Subcutaneous abdominal adipose tissue (tissue), 5 donors: ENCODE results near the gene TMPRSS11B.
"Not testable (repeated sequence)": the region's sequence is repeated elsewhere in the genome, so short reads cannot be mapped to it uniquely, and the experiment has no call there.

Experiments used
- H3K27ac ChIP-seq: one replicate; pipeline ENCODE4 v1.7.0; 2013; ENCODE audit warnings: low read depth, mild to moderate bottlenecking, inconsistent platforms, low read length, moderate library complexity
- H3K27me3 ChIP-seq, 5 donors: one replicate each; pipeline ENCODE4 v1.7.0; 2013; ENCODE audit warnings: low read length in 5 of 5, inconsistent platforms in 1 of 5; ENCODE audit not compliant: control insufficient read depth in 5 of 5, insufficient read depth in 4 of 5
- H3K36me3 ChIP-seq, 5 donors: one replicate each; pipeline ENCODE4 v1.7.0; 2013; ENCODE audit warnings: low read length in 5 of 5; ENCODE audit not compliant: control insufficient read depth in 5 of 5, insufficient read depth in 5 of 5
- H3K4me1 ChIP-seq, 5 donors: one replicate each; pipeline ENCODE4 v1.7.0; 2013; ENCODE audit warnings: low read length in 5 of 5, mild to moderate bottlenecking in 3 of 5, moderate library complexity in 1 of 5; ENCODE audit not compliant: control insufficient read depth in 5 of 5, insufficient read depth in 5 of 5
- H3K4me3 ChIP-seq, 5 donors: one replicate each; pipeline ENCODE4 v1.7.0; 2013; ENCODE audit warnings: low read length in 5 of 5, low read depth in 1 of 5
- H3K9ac ChIP-seq, 5 donors: one replicate each; pipeline ENCODE4 v1.7.0; 2013; ENCODE audit warnings: low read length in 5 of 5, mild to moderate bottlenecking in 4 of 5, moderate library complexity in 3 of 5
- H3K9me3 ChIP-seq, 5 donors: one replicate each; pipeline ENCODE4 v1.7.0; 2013; ENCODE audit warnings: low read length in 5 of 5; ENCODE audit not compliant: control insufficient read depth in 5 of 5
- donor health status: healthy.
- donor health status: healthy.
- donor health status: healthy.
- donor health status: healthy.
- donor health status: healthy.

Gene TMPRSS11B, protein sequence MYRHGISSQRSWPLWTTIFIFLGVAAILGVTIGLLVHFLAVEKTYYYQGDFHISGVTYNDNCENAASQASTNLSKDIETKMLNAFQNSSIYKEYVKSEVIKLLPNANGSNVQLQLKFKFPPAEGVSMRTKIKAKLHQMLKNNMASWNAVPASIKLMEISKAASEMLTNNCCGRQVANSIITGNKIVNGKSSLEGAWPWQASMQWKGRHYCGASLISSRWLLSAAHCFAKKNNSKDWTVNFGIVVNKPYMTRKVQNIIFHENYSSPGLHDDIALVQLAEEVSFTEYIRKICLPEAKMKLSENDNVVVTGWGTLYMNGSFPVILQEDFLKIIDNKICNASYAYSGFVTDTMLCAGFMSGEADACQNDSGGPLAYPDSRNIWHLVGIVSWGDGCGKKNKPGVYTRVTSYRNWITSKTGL

DNA sequence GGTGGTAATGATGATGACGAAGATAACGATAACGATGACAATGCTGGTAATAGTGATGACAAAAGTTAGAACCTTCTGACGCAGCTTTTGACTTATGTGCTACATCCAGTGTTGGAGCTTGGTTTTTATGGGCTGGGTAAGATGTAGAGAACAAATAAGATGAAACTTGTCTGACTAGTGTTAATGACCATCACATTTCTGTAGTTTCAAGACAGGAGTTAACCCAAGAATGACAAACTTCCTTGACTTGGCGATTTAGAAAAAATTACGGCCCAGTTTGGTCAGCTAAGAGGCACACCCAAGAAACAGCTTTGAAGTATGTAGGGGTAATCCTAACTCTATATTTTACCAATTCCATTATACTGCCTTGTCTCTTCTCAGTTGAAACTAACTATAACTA, at the start of gene TMPRSS11B:
Gene TMPRSS11B (minus strand): TSS at position 101 of the 400 bp plus-strand sequence. CDS start 136 bp downstream, outside the sequence.
- Histone ChIP-seq H3K27ac (no peak within 1 kb of the TSS), H3K9ac (no peak within 1 kb of the TSS), H3K4me1 (no peaks in the 10 kb centered on the region), H3K36me3 (no peaks in the 10 kb centered on the region), H3K27me3 (no peaks in the 10 kb centered on the region), H3K4me3 (no peak within 1 kb of the TSS), H3K9me3 (no peaks in the 10 kb centered on the region)

DNA sequence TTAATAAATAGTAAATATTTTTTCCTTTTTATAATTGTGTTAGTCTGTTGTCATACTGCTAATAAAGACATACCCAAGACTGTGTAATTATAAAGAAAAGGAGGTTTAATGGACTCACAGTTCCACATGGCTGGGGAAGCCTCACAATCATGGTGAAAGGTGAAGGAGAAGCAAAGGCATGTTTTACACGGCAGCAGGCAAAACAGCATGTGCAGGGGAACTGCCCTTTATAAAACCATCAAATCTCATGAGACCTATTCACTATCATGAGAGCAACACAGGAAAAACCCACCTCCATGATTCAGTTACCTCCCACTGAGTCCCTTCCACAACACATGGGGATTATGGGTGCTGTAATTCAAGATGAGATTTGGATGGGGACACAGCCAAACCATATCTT, 45.8 kb upstream of the TMPRSS11B start:
- Histone ChIP-seq H3K4me1 (no peaks in the 10 kb centered on the region), H3K9ac (no peak overlapping the region), H3K27me3 (no peaks in the 10 kb centered on the region), H3K27ac (no peak overlapping the region), H3K36me3 (no peaks in the 10 kb centered on the region), H3K4me3 (no peak overlapping the region), H3K9me3 (no peaks in the 10 kb centered on the region)

DNA sequence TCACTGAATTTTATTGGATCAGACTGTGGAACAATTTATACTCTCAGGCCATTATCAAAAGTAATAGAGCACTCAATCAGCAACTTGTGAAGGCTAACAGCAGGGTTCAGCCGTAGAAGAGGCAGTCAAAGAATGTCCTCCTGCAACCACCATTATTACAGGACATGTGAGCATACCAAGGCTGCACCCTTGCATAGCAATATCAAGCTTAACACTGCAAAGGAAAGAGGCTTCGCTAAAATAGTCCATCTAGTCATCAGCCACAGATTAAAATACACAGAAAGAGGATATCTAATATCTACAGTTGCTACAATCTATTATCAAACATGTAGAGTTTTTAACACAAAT, 42.9 kb upstream of the TMPRSS11B start:
- H3K27me3 ChIP-seq, result no peaks in the 10 kb centered on the region
- no peaks in the 10 kb centered on the region for H3K9me3 ChIP-seq
- H3K27ac ChIP-seq, result no peak overlapping the region
- no peak overlapping the region for H3K4me3 ChIP-seq
- H3K4me1 ChIP-seq, result no peaks in the 10 kb centered on the region
- no peak overlapping the region for H3K9ac ChIP-seq
- no peaks in the 10 kb centered on the region for H3K36me3 ChIP-seq

DNA sequence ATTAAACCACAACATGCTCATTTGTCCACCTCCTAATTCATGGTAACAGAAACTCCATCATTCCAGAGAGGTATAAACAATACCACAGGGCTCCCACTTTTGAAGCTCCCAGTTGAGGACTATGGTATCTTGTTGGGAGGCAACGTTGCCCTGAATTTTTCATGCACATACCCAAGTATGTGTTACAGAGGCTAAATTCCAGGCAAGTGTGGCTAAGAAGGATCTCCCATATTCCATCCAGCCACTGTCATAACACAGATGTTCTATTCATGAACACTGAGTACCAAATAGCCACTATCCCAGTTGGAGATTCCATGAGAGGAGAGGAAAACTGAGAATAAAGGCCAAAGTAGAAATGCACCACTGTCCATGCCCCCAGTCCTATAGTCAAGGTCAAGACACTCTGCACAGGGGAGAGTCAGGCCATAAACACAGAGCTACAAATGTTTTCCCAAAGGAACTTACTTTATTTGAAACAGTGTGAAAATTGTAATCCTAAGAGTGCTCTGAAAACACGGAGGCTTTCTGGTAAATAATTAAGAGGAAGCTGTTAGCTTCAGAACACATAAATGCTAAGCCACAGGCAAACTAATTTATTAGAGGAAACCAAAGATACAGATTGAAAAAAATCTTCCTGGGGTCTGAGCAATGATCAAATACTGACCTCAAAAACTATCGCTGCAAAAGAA, 42.4 kb upstream of the TMPRSS11B start:
- H3K9me3 ChIP-seq, result no peaks in the 10 kb centered on the region

DNA sequence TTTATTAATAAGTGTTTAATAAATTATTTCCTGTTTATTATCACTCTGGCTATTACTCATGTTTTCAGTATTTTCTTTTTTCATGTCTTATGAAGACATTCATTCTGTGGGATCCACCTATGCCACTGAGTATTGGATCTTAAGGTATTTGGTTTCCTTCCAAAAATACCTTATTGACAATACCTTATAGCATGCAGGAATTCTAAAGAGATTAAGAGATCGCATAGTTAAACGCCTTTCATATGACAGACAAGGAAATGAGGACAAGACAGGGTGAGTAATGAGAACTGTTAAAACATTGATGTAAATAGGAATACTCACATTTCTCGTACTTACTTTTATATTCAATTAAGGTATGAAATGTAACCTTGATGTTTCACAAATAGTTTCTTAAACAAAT, 38.2 kb upstream of the TMPRSS11B start:
- Histone ChIP-seq H3K27ac (no peak overlapping the region), H3K9ac (no peak overlapping the region), H3K4me3 (no peak overlapping the region), H3K9me3 (no peaks in the 10 kb centered on the region), H3K4me1 (no peaks in the 10 kb centered on the region), H3K27me3 (no peaks in the 10 kb centered on the region), H3K36me3 (no peaks in the 10 kb centered on the region)

More for the DNA sequence above, 42.4 kb upstream of the TMPRSS11B start:
- H3K27me3 ChIP-seq, result no peaks in the 10 kb centered on the region
- no peak overlapping the region for H3K27ac ChIP-seq
- H3K36me3 ChIP-seq, result no peaks in the 10 kb centered on the region
- no peak overlapping the region for H3K9ac ChIP-seq
- no peak overlapping the region for H3K4me3 ChIP-seq
- no peaks in the 10 kb centered on the region for H3K4me1 ChIP-seq

DNA sequence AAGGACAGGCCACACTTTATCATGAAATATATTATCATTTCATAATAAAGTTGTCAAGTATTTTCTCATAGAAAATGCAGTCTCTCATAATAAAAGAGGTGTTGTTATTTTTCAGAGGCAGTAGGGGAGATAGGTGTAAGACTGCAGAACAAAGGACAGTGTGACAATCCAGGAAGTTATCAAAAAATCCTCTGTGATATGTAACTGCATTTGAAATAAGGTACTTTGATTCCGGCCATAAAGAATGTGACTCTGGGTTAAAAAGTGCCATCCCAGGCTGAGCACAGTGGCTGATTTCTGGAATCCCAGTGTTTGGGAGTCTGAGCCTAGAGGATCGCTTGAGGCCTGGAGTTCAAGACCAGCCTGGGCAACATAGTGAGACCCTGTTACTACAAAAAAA, 37.6 kb upstream of the TMPRSS11B start:
- no peaks in the 10 kb centered on the region for H3K27me3 ChIP-seq
- H3K4me1 ChIP-seq, result no peaks in the 10 kb centered on the region
- H3K27ac ChIP-seq, result no peak overlapping the region
- no peak overlapping the region for H3K4me3 ChIP-seq
- no peaks in the 10 kb centered on the region for H3K36me3 ChIP-seq
- H3K9ac ChIP-seq, result no peak overlapping the region
- no peaks in the 10 kb centered on the region for H3K9me3 ChIP-seq

DNA sequence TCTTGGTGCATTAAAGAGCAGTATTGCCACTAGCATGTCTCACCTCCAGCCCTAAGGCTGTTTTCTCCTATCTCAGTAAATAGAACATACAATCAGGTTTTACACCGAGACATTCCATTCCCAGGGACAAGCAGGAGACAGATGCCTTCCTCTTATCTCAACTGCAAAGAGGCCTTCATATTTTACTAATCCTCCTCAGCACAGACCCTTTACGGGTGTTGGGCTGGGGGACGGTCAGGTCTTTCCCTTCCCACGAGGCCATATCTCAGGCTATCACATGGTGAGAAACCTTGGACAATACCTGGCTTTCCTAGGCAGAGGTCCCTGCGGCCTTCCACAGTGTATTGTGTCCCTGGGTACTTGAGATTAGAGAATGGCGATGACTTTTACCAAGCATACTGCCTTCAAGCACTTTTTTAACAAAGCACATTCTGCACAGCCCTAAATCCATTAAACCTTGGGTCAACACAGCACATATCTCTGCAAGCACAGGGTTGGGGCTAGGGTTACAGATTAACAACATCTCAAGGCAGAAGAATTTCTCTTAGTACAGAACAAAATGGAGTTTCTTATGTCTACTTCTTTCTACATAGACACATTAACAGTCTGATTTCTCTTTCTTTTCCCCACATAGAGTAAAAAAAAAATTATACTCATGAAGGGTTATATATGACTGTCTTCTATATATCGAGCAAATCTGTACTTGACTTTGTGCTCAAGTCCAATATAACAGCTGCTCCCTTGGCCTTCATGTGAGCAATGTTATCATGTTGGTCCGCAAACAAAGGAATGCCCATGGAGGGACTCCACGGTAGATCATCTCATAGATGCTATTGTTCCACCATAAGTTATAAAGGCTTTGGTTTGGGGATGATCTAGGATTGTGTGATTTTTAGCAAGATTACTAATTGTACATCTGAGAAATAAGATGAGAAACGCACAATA, 36.6 kb upstream of the TMPRSS11B start:
- not testable (repeated sequence) for H3K36me3 ChIP-seq, H3K9me3 ChIP-seq, H3K4me1 ChIP-seq, H3K4me3 ChIP-seq, H3K27me3 ChIP-seq, H3K27ac ChIP-seq, H3K9ac ChIP-seq

DNA sequence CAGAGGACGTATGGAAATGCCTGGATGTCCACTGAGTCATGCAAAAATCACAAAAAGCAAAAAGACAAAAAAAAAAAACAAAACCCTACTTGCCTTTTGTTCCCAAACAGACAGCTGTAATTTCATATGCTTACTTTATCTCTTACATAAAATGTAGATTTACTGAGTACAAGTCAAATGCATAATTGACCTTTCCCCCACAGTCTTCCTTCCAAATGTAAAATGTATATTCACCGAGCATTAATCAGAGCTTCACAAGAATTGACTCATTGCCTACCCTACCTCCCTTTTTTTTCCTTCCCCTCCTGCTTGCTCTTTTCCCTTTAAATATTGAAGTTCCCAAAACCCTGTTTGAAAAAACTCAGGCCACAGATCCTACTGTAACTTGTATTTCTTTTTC, 32.5 kb upstream of the TMPRSS11B start:
- Histone ChIP-seq H3K9ac (no peak overlapping the region), H3K4me1 (peaks cover 0 to 3% (median 0%) of the 10 kb centered on the region in 5 donors), H3K27ac (no peak overlapping the region), H3K27me3 (peaks cover 0 to 3% (median 0%) of the 10 kb centered on the region in 5 donors), H3K9me3 (no peaks in the 10 kb centered on the region), H3K4me3 (no peak overlapping the region), H3K36me3 (no peaks in the 10 kb centered on the region)

DNA sequence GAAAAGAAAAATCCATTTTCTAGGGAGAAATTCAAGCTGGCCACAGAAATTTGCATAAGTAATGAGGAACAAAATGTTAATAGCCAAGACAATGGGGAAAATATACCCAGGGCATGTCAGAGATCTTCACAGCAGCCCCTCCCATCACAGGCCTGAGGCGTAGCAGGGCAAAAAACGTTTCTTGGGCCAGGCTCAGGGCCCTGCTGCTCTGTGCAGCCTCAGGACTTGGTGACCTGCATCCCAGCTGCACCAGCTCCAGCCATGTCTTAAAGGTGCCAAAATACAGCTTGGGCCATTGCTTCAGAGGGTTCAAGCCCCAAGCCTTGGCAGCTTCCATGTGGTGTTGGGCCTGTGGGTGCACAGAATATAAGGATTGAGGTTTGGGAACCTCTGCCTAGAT, 32.1 kb upstream of the TMPRSS11B start:
- Histone ChIP-seq H3K4me1 (peaks cover 0 to 3% (median 0%) of the 10 kb centered on the region in 5 donors), H3K9ac (no peak overlapping the region), H3K36me3 (no peaks in the 10 kb centered on the region), H3K9me3 (no peaks in the 10 kb centered on the region), H3K27ac (no peak overlapping the region), H3K4me3 (no peak overlapping the region), H3K27me3 (peaks cover 0 to 3% (median 0%) of the 10 kb centered on the region in 5 donors)
